IPS-20b (cell line): ENCODE data around the gene ABCF3.
"Not testable (repeated sequence)": the region's sequence is repeated elsewhere in the genome, so short reads cannot be mapped to it uniquely, and the experiment has no call there.

ENCODE experiments used
- H3K27ac ChIP-seq: one replicate; pipeline ENCODE4 v1.5.1; 2013; ENCODE audit warnings: low read length
- H3K27me3 ChIP-seq: 2 replicates; pipeline ENCODE4 v1.6.1; 2013; ENCODE audit warnings: mild to moderate bottlenecking, low read length, inconsistent platforms; ENCODE audit not compliant: insufficient read depth
- H3K36me3 ChIP-seq: 2 replicates; pipeline ENCODE4 v1.6.1; 2013; ENCODE audit warnings: low read depth, mild to moderate bottlenecking, inconsistent platforms, low read length, moderate library complexity; ENCODE audit not compliant: insufficient read depth
- H3K4me1 ChIP-seq: 2 replicates; pipeline ENCODE4 v1.6.1; 2013; ENCODE audit warnings: mild to moderate bottlenecking, control low read depth, inconsistent platforms, low read length, moderate library complexity; ENCODE audit not compliant: insufficient read depth
- H3K4me3 ChIP-seq: 2 replicates; pipeline ENCODE4 v1.5.1; 2013; ENCODE audit warnings: mild to moderate bottlenecking, low read length, inconsistent platforms
- H3K9ac ChIP-seq: 2 replicates; pipeline ENCODE4 v1.6.1; 2013; ENCODE audit warnings: low read depth, mild to moderate bottlenecking, inconsistent platforms, low read length, moderate library complexity
- H3K9me3 ChIP-seq: 2 replicates; pipeline ENCODE4 v1.6.1; 2013; ENCODE audit warnings: mild to moderate bottlenecking, low read depth, low read length, inconsistent platforms; ENCODE audit not compliant: insufficient read depth

Gene ABCF3

DNA sequence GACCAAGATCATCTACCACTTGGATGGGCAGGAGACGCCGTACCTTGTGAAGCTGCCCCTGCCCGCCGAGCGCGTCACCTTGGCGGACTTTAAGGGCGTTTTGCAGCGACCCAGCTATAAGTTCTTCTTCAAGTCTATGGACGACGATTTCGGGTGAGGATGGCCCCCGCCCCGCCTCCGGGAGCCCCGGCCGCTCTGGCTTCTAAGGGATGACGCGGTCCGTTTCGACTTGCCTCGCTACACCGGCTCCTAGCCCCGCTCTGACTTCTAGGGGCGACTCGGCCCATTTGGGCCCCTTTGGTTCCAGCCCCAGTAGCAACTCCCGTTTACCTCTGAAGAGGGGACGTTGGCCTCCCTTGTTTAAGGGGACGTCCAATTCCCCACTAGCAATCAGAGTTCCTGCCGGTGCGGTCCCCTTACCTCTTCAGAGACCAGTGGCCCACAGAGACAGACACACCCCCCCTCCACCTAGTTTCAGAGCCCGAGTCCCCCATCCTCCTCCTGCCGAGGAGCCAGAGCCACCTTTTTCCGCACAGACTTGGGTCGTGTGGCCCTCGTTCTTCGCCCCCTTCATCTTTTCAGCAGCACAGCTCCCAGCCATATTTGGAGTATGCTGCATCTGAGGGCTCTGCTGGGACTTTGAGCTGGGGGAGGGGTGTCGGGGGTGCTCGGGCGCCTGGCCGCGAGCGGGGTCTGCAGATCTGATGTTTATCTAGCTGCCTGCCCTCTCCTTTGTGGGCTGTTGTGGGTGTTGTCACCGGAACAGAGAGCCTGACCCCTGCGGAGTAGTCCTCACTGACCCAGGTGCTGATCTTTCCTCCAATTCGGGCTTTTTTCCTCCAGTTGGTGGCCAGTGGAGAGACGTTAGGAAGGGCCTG is 30.1 kb upstream of the ABCF3 start:
- H3K36me3 ChIP-seq, result no peaks in the 10 kb centered on the region
- H3K4me1 ChIP-seq, result 0 out of 2 replicates have a peak, but pooled peaks cover 2% of the 10 kb centered on the region
- no peaks in the 10 kb centered on the region for H3K9me3 ChIP-seq
- H3K4me3 ChIP-seq, result peak overlapping the region; percentile 98
- no peaks in the 10 kb centered on the region for H3K27me3 ChIP-seq
- peak overlapping the region; percentile 54 for H3K27ac ChIP-seq
- peak overlapping the region; percentile 95 for H3K9ac ChIP-seq

DNA sequence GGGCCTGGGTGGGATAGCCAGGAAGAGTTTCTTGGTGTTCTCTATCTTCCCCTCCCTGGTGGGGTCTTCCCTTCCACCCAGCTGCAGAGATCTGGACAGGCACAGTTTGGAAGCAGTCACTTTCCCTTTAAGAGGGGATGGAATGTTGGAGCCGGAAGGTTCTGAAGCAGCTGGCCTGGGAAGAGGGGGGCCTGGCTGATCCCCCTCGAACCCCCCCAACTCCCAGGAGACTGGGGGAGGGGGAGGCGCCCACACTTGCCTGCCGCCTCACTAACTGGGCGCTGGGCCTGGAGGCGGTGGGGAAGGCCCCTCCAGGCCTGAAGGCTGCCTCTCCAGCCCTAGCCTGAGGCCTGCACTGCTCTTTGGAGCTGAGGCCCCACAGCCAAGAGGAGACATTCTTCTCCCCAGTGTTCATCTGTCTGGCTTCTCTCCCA is 29.5 kb upstream of the ABCF3 start:
- H3K4me3 ChIP-seq, result peak overlapping the region; percentile 98
- H3K27ac ChIP-seq, result no peak overlapping the region
- peak overlapping the region; percentile 95; the same call in 1 of the 2 replicates for H3K9ac ChIP-seq
- no peaks in the 10 kb centered on the region; the same call in 1 of the 2 replicates for H3K36me3 ChIP-seq
- no peaks in the 10 kb centered on the region for H3K27me3 ChIP-seq
- no peaks in the 10 kb centered on the region for H3K9me3 ChIP-seq
- 0 out of 2 replicates have a peak, but pooled peaks cover 2% of the 10 kb centered on the region for H3K4me1 ChIP-seq

GRCh38 chr3:184157206-184157605 is 28.8 kb upstream of the ABCF3 start:
- H3K9ac ChIP-seq, result peak overlapping the region; percentile 95; the same call in 1 of the 2 replicates
- peaks cover 4% of the 10 kb centered on the region; the same call in 1 of the 2 replicates for H3K36me3 ChIP-seq
- no peaks in the 10 kb centered on the region for H3K9me3 ChIP-seq
- no peak overlapping the region for H3K27ac ChIP-seq
- 0 out of 2 replicates have a peak, but pooled peaks cover 2% of the 10 kb centered on the region for H3K4me1 ChIP-seq
- H3K4me3 ChIP-seq, result peak overlapping the region; percentile 98
- H3K27me3 ChIP-seq, result no peaks in the 10 kb centered on the region

- no peaks in the 10 kb centered on the region for H3K27me3 ChIP-seq
- H3K9me3 ChIP-seq, result no peaks in the 10 kb centered on the region
- no peak overlapping the region; the same call in 1 of the 2 replicates for H3K4me3 ChIP-seq
- peaks cover 9% of the 10 kb centered on the region for H3K36me3 ChIP-seq
- no peak overlapping the region for H3K27ac ChIP-seq
- 0 out of 2 replicates have a peak, but pooled peaks cover 2% of the 10 kb centered on the region for H3K4me1 ChIP-seq
- no peak overlapping the region for H3K9ac ChIP-seq
These were observed 27.6 kb upstream of the ABCF3 start for GRCh38 chr3:184158404-184158803.

DNA sequence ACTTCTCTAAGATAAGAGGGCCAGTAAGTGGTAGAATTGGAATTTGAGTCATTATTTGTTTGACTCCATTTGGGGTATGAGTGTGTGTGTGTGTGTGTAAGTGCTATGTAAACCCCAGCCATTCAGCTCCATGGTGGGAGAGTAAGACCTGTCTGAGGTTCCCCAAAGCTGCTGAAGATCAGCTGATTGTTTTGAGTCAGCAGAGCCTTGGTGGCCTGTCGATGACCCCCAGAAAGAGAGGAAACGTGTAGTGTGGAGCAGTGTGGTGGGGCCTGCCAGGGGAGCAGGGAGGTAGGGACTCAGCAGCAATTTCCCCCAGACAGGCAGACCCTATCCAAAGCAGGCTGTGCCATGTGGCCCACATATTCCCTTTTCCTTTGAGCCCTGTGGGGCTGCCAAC is 25.5 kb upstream of the ABCF3 start:
- Histone ChIP-seq H3K27ac (no peak overlapping the region), H3K9me3 (no peaks in the 10 kb centered on the region), H3K4me1 (0 out of 2 replicates have a peak, but pooled peaks cover 2% of the 10 kb centered on the region), H3K4me3 (no peak overlapping the region), H3K27me3 (no peaks in the 10 kb centered on the region), H3K9ac (no peak overlapping the region), H3K36me3 (peaks cover 30% of the 10 kb centered on the region)

GRCh38 chr3:184162571-184163070 is 23.4 kb upstream of the ABCF3 start:
- H3K27ac ChIP-seq, H3K4me1 ChIP-seq, H3K9me3 ChIP-seq, H3K4me3 ChIP-seq, H3K9ac ChIP-seq, H3K27me3 ChIP-seq: not testable (repeated sequence)
- peaks cover 51% of the 10 kb centered on the region for H3K36me3 ChIP-seq

DNA sequence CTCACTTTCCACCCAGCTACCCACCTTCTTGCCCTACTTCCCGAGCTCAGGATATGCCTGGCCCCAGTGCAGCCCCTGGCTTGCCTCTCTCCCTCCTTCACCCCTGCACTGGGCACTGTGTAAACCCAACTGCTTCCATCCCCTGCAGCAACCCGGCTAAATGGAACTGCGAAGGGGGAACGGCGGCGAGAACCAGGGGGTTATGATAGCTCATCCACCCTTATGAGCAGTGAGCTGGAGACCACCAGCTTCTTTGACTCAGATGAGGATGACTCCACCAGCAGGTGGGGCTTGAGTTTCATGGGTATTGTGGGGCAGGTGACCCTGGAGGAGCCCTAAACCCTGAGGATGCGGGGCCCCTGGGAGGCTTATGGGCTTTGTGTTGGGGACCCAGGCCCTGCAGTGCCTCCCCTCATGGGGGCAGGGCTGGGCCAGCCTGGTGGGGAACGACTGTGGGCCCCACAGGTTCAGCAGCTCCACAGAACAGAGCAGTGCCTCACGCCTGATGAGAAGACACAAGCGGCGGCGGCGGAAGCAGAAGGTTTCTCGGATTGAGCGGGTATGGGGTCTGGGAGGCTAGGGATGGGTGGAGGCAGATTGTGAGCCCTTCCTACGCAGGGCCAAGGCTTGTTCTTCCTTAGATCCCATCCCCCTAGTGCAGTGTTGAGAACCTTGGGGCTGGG is 21.2 kb upstream of the ABCF3 start:
- Histone ChIP-seq H3K36me3 (peaks cover 70% of the 10 kb centered on the region), H3K9ac (no peak overlapping the region), H3K27me3 (no peaks in the 10 kb centered on the region), H3K9me3 (no peaks in the 10 kb centered on the region), H3K27ac (no peak overlapping the region), H3K4me3 (no peak overlapping the region), H3K4me1 (no peaks in the 10 kb centered on the region)

- Histone ChIP-seq H3K9me3 (no peaks in the 10 kb centered on the region), H3K4me1 (no peaks in the 10 kb centered on the region), H3K9ac (no peak overlapping the region), H3K27me3 (no peaks in the 10 kb centered on the region), H3K27ac (no peak overlapping the region), H3K36me3 (peaks cover 73% of the 10 kb centered on the region), H3K4me3 (no peak overlapping the region)
These were observed 20.5 kb upstream of the ABCF3 start for GRCh38 chr3:184165543-184165942.

DNA sequence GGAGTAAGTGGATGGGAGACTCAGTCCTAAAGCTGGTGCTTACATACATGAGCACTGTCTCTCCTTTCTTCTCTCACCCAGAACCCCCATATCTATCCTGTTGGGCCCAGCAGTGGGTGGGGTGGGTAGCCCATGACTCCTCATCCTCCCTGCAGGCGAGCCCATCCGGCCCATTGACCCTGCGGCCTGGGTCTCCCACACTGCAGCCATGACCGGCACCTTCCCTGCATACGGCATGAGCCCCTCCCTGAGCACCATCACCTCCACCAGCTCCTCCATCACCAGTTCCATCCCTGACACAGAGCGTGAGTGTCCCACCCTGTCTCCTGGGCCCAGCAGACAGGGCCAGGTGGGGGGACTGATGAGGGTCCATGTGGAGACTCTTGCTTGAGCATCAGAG is 19.3 kb upstream of the ABCF3 start:
- Histone ChIP-seq H3K4me1 (0 out of 2 replicates have a peak, but pooled peaks cover 4% of the 10 kb centered on the region), H3K4me3 (no peak overlapping the region), H3K9me3 (no peaks in the 10 kb centered on the region), H3K27me3 (no peaks in the 10 kb centered on the region), H3K9ac (no peak overlapping the region), H3K27ac (no peak overlapping the region), H3K36me3 (peaks cover 83% of the 10 kb centered on the region)

DNA sequence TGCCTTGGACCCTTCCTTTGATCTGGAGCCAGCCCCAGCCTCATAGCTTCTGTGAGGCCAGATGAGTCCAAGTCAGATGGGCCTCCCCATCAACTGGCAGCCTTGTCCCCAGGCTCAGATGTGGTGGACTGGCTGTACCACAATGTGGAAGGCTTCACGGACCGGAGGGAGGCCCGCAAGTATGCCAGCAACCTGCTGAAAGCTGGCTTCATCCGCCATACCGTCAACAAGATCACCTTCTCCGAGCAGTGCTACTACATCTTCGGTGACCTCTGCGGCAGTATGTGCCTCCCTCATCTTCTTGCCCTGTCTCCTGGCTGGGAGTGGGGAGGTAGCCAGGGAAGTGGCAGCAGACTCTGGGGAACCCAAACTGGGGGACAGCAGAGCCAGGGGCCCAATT is 18.2 kb upstream of the ABCF3 start:
- Histone ChIP-seq H3K27me3 (no peaks in the 10 kb centered on the region), H3K4me1 (0 out of 2 replicates have a peak, but pooled peaks cover 4% of the 10 kb centered on the region), H3K36me3 (peaks cover 90% of the 10 kb centered on the region), H3K27ac (no peak overlapping the region), H3K9me3 (no peaks in the 10 kb centered on the region), H3K9ac (no peak overlapping the region), H3K4me3 (no peak overlapping the region)

- no peaks in the 10 kb centered on the region for H3K27me3 ChIP-seq
- peaks cover 83% of the 10 kb centered on the region for H3K36me3 ChIP-seq
- no peak overlapping the region for H3K4me3 ChIP-seq
- H3K9me3 ChIP-seq, result no peaks in the 10 kb centered on the region
- no peak overlapping the region for H3K27ac ChIP-seq
- no peak overlapping the region for H3K9ac ChIP-seq
- 0 out of 2 replicates have a peak, but pooled peaks cover 4% of the 10 kb centered on the region for H3K4me1 ChIP-seq
These were observed 17.5 kb upstream of the ABCF3 start for GRCh38 chr3:184168363-184169120.
